GM12892 (cell line): ENCODE results near the gene UFC1.
A peak's percentile ranks its signal among the peaks of the same experiment; 100 is the strongest.

Experiments
- DNase-seq: peaks from one replicate; pipeline ENCODE4 v3.0.0; 2011; ENCODE audit not compliant: insufficient read length
- FAIRE-seq: peaks from 2 replicates; lab custom pipeline; 2011; peaks lifted over from hg19 to GRCh38; lab: Jason Lieb, UNC
- POLR2A ChIP-seq: IDR thresholded peaks from 2 replicates; pipeline ENCODE4 v1.6.1; 2011; ENCODE audit warnings: low read depth, low read length, control low read depth
- POLR2AphosphoS5 ChIP-seq: IDR thresholded peaks from 2 replicates; pipeline ENCODE4 v1.6.1; 2011; ENCODE audit warnings: low read depth, low read length, control low read depth
- TAF1 ChIP-seq: IDR thresholded peaks from 2 replicates; pipeline ENCODE4 v1.6.1; 2011; ENCODE audit warnings: low read depth, mild to moderate bottlenecking, control low read depth, low read length, borderline replicate concordance

UFC1 gene

DNA sequence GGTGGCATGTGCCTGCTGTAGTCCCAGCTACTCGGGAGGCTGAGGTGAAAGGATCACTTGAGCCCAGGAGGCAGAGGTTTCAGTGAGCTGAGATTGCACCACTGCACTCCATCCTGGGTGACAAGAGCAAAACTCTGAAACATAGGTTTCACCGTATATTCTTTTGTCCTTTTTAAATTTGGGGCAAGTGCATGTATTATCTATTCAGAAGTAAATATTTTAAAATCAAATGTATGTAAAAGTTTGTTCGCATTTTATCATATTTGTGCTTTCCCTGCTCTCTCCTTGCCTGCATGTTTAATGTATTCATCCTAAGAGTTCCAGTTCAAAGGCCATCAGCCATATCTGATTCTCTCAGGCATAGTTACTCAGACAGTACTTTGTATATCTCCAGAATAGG, 7.9 kb upstream of the UFC1 start:
- DNase-seq, result no peak
- no peak for FAIRE-seq
- no peak for TF ChIP-seq POLR2A
- no peak for TF ChIP-seq POLR2AphosphoS5
- no peak for TF ChIP-seq TAF1

DNA sequence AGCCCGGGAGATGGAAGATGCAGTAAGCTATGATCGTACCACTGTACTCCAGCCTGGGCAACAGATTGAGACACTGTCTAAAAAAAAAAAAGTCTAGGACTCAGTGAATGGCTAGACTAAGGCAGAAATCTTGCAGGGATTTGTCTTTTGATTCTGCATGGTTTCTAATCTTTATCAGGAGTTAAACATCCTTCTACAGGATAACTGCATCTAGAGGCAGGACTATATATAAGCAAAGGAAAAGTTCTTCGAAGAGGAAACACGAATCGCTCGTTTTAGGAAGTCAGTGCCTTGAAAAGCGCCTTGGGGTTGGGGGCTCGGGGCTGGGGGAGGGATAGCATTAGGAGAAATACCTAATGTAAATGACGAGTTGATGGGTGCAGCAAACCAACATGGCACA, 602 bp upstream of the UFC1 start:
- TF ChIP-seq TAF1 (no peak), POLR2A (no peak), POLR2AphosphoS5 (no peak)
- no peak for DNase-seq
- no peak for FAIRE-seq

DNA sequence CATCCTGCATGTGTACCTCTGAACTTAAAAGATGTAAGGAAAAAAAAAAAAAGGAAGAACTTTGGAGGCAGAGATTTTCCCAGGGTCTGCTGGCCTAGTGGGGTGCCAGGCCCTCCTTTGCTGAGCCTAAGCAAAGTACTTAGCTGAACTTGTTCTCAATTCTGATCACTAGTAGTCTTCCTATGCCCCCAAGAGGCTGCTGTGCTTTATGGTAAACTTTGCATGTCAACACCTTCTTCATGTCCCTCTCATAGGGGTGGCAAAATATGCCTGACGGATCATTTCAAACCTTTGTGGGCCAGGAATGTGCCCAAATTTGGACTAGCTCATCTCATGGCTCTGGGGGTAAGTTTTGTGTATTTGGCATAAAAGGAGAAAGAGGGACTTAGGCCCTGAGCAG, 4.1 kb downstream of the UFC1 start:
- no peak for TF ChIP-seq POLR2A
- no peak for TF ChIP-seq POLR2AphosphoS5
- TF ChIP-seq TAF1, result no peak
- no peak for DNase-seq
- no peak for FAIRE-seq

DNA sequence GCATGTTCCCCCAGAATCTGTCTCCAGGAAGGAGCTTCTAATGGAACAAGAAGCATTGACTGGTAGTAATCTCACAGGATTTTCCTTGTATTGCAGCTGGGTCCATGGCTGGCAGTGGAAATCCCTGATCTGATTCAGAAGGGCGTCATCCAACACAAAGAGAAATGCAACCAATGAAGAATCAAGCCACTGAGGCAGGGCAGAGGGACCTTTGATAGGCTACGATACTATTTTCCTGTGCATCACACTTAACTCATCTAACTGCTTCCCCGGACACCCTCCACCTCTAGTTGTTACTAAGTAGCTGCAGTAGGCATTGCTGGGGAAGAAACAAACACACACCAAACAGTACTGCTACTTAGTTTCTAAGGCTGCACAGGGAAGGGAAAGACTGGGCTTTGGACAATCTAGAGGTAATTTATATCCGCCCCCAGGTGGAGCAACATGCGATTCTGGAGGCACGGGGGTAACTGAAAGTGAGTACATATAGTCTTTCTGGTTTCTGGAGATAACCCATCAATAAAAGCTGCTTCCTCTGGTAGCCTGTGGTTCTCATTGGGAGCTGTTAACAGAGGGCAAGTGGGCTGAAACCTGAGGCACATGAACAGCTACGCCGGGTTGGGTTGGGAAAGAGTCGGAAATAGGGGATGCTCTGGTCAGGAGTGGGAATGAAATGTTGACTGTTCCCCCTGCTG, 4.7 kb downstream of the UFC1 start:
- TF ChIP-seq POLR2AphosphoS5 (no peak), POLR2A (no peak), TAF1 (no peak)
- FAIRE-seq, result no peak
- DNase-seq, result no peak

DNA sequence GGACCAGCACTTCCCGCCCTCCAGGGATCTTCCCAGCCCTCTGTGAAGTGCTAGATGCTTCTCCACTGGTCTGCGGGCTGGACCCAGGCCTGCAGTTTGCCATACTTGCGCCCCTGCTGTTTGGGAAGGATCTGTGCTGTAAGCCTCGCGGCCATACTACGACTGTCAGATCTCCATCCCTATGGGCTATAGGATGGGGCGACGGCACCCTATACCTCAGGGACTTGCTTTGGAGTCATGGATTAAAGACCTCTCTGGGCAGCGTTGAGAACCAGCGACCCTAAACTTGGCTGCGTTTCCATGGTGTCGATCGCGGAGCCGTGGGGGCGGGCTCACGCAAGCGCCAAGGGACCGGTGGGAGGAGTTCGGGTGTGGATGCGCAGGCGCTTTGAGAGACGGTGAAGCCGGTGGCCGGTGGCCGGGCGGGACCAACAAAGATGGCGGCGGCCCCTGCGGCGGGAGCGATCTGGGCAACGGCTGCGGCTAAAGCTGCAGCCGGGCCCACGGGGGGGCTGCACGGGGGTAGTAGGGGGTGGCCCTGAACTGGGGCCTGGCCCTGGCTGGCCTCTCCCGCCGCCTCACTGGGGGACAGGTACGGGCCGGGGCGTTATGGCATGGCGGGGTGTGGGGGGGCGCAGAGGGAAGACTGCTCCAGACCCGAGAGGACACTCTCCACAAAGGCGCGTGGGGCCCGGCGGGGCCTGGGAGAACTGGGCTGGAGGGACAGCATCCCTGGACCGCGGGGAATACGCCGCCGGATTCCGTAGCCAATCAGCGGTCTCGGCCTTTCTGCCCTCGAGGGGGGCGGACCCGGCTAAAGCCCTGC, 5.5 kb downstream of the UFC1 start, which contains the start of gene USP21:
Gene USP21 (plus strand): TSS at position 414 of the 826 bp plus-strand sequence. CDS start 1,141 bp downstream, outside the sequence.
- DNase-seq (peak; percentile 98), FAIRE-seq (peak; percentile 87)
- TF ChIP-seq POLR2A (peak; percentile 76; the same call in 1 of the 2 replicates), POLR2AphosphoS5 (peak; percentile 46; the same call in 1 of the 2 replicates), TAF1 (peak; percentile 95)

DNA sequence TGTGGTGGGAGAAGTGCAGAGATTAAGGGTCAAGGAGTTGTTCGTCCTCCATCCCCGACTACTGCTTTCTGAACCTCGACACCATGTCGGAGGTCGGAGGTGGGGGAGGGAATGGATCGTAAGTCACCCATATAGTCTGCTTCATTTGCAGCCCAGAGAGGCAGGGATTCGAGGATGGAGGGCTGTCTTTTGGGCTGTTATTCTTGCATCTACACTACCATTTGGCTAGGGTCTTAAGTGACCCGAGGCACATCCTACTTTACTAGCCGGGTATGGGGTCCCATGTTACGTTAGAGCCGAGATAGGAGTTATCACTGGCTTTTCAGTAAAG, 6.1 kb downstream of the UFC1 start:
- FAIRE-seq (peak; percentile 24), DNase-seq (no peak)
- TF ChIP-seq POLR2A, result no peak
- TF ChIP-seq TAF1, result no peak
- TF ChIP-seq POLR2AphosphoS5, result no peak

DNA sequence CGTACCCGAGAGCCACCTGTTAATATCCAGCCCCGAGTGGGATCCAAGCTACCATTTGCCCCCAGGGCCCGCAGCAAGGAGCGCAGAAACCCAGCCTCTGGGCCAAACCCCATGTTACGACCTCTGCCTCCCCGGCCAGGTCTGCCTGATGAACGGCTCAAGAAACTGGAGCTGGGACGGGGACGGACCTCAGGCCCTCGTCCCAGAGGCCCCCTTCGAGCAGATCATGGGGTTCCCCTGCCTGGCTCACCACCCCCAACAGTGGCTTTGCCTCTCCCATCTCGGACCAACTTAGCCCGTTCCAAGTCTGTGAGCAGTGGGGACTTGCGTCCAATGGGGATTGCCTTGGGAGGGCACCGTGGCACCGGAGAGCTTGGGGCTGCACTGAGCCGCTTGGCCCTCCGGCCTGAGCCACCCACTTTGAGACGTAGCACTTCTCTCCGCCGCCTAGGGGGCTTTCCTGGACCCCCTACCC, 6.9 kb downstream of the UFC1 start:
- DNase-seq (no peak), FAIRE-seq (no peak)
- TF ChIP-seq POLR2A, result no peak
- TF ChIP-seq TAF1, result no peak
- TF ChIP-seq POLR2AphosphoS5, result no peak

DNA sequence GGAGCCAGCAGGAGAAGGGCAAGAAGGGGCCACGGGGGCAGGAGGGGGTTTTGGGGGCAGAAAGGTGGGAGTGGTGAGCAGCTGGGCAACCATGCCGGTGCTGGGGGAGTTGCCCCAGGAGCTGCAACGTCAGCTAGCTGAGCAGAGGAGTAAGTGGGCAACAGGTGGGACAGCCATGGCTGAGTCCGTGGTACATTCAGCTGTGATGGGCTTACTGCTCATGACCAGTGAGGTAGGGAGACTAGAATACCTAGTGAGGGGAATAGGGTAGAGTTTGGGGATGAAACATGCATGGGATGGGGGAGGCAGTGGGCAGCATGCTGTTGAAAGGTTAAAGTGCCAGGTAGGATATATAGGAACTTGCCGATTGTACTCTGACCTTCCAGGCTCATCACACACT, 7.9 kb downstream of the UFC1 start:
- DNase-seq (no peak), FAIRE-seq (no peak)
- TF ChIP-seq TAF1, result no peak
- no peak for TF ChIP-seq POLR2AphosphoS5
- no peak for TF ChIP-seq POLR2A

DNA sequence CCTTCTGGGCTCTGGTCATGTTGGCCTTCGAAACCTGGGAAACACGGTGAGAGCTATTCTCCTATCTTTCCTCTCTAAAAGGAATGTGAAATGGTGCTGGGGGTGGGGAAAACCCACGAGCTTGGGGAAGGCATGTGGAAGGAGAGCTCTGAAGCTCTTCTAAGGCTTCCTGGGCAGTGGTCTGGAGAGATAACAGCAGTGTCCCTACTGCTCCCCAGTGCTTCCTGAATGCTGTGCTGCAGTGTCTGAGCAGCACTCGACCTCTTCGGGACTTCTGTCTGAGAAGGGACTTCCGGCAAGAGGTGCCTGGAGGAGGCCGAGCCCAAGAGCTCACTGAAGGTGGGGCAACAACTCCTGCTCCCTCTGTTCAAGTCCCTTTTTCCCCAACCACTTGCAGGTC, 8.3 kb downstream of the UFC1 start:
- TF ChIP-seq POLR2A, result no peak
- no peak for FAIRE-seq
- DNase-seq, result no peak

DNA sequence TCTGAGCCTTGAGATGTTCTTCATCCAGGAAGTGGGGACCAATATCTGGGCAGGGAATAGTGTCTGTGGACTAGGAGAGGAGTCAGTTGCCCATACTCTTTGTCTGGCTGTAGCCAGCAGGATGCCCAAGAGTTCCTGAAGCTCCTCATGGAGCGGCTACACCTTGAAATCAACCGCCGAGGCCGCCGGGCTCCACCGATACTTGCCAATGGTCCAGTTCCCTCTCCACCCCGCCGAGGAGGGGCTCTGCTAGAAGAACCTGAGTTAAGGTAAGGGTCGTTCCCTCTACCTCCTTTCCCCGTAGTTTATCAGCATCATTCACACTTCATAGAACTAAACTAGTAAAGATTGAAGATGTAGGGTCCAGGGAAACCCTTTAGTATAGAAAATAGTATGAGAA, 9.0 kb downstream of the UFC1 start:
- DNase-seq (no peak), FAIRE-seq (no peak)
- no peak for TF ChIP-seq TAF1
- no peak for TF ChIP-seq POLR2AphosphoS5
- TF ChIP-seq POLR2A, result no peak

DNA sequence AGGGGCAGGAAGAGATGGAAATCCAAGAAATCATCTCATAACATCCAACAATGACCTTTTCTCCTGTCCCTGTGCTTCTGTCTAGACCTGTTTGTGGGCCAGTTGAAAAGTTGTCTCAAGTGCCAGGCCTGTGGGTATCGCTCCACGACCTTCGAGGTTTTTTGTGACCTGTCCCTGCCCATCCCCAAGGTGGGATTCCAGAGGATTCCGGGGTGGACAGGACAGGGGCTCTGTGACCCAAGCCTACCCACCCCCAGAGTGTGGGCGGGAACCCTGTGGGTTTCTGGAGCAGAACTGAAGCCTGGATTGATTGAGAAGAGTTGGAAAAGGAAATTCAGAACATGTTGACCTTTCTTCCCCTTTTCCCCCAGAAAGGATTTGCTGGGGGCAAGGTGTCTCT, 10.0 kb downstream of the UFC1 start:
- FAIRE-seq, result no peak
- no peak for TF ChIP-seq POLR2A
- TF ChIP-seq POLR2AphosphoS5, result no peak
- no peak for TF ChIP-seq TAF1

DNA sequence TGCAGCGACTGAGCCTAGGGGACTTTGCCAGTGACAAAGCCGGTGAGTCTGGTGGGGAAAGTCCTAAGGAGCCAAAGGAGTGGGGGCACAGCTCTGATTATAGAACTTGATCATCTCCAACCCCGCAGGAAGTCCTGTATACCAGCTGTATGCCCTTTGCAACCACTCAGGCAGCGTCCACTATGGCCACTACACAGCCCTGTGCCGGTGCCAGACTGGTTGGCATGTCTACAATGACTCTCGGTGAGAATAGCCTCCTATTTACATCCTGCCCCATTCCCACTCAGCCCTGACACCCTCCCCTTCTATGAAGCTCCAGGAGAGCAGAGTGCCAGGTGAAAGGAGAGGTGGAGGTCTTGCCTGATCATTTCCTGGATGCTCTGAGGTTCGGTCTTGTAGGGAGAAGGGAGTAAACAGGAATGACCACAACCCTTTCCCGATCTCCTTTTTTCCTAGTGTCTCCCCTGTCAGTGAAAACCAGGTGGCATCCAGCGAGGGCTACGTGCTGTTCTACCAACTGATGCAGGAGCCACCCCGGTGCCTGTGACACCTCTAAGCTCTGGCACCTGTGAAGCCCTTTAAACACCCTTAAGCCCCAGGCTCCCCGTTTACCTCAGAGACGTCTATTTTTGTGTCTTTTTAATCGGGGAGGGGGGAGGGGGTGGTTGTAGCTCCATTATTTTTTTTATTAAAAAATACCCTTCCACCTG, 11.3 kb downstream of the UFC1 start:
- no peak for FAIRE-seq

More for the DNA sequence above, 10.0 kb downstream of the UFC1 start:
- no peak for DNase-seq

More for the DNA sequence above, 11.3 kb downstream of the UFC1 start:
- DNase-seq, result no peak
- TF ChIP-seq POLR2AphosphoS5 (no peak), TAF1 (no peak), POLR2A (no peak)
